Activated CD8-positive, alpha-beta memory T cell treated with anti-CD3 and anti-CD28 coated beads, Interleukin-2, amount 50 U/mL, for 24 hours (primary cell): ENCODE results near the gene FUT1.

Source experiments
- DNase-seq: peaks from one replicate; pipeline ENCODE4 v3.0.0-alpha.2; 2020; ENCODE audit errors: extremely low read depth

Gene FUT1

GRCh38 chr19:48741129-48741999 is 11.1 kb downstream of the FUT1 start:
- DNase-seq, result no peak

GRCh38 chr19:48740164-48740972 is 12.1 kb downstream of the FUT1 start, which contains the start of gene RASIP1:
TSS of gene RASIP1 (minus strand) at chr19:48740610. CDS start at chr19:48740282, 328 bp downstream.
- no peak for DNase-seq

- DNase-seq, result no peak
Measured at GRCh38 chr19:48739404-48740163, 12.9 kb downstream of the FUT1 start.

- peak; percentile 68 for DNase-seq
Measured at GRCh38 chr19:48738557-48739403, 13.7 kb downstream of the FUT1 start.

GRCh38 chr19:48737360-48737998 is 15.0 kb downstream of the FUT1 start:
- no peak for DNase-seq

GRCh38 chr19:48735031-48735615 is 17.3 kb downstream of the FUT1 start:
- DNase-seq, result no peak

GRCh38 chr19:48734625-48735024 is 17.8 kb downstream of the FUT1 start:
- no peak for DNase-seq

- DNase-seq, result no peak
Measured at GRCh38 chr19:48731452-48731851, 21.0 kb downstream of the FUT1 start.

- no peak for DNase-seq
Measured at GRCh38 chr19:48728911-48729664, 23.4 kb downstream of the FUT1 start.

- DNase-seq, result no peak
Measured at GRCh38 chr19:48726556-48726955, 25.9 kb downstream of the FUT1 start.

GRCh38 chr19:48724796-48725753 is 27.4 kb downstream of the FUT1 start:
- DNase-seq, result no peak

GRCh38 chr19:48722196-48722708 is 30.2 kb downstream of the FUT1 start:
- DNase-seq, result no peak

GRCh38 chr19:48720613-48721296 is 31.7 kb downstream of the FUT1 start:
- DNase-seq, result peak; percentile 87

GRCh38 chr19:48720251-48720612 is 32.2 kb downstream of the FUT1 start:
- no peak for DNase-seq

- no peak for DNase-seq
Measured at GRCh38 chr19:48719263-48720171, 32.9 kb downstream of the FUT1 start, which contains the start of gene MAMSTR. TSS of gene MAMSTR (minus strand) at chr19:48719725. CDS start at chr19:48719031, 694 bp downstream.

- DNase-seq, result no peak
Measured at GRCh38 chr19:48718711-48719231, 33.7 kb downstream of the FUT1 start.
